HG03432 (cell line): ENCODE measurements around the gene RASSF5.

Experiments used
- ATAC-seq: cut with Tn5 transposase; IDR thresholded peaks from one replicate; pipeline ENCODE4 v1.9.1; 2021; ENCODE audit warnings: mild to moderate bottlenecking, moderate library complexity; ENCODE audit not compliant: unreplicated experiment

The RASSF5 gene

DNA sequence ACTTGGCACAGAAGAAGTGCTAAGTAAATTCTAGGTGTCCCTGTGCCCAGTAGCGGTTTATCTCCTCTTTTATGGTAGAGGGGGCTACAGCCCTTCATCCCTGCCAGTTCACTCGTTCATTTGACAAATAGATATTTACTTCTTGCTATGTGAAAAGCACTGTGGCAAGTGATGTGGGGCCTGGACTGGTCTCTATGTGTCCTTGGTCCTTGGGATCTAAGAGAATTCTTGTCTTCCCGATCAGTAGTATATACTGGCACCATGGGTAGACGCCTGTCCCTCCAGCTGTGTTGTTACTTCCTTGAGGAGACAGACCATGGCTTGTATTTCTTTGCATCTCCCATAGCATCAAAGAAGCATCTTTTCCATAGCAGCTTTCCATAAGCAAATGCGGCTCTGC lies 75.2 kb downstream of the RASSF5 start:
- ATAC-seq: no peak

DNA sequence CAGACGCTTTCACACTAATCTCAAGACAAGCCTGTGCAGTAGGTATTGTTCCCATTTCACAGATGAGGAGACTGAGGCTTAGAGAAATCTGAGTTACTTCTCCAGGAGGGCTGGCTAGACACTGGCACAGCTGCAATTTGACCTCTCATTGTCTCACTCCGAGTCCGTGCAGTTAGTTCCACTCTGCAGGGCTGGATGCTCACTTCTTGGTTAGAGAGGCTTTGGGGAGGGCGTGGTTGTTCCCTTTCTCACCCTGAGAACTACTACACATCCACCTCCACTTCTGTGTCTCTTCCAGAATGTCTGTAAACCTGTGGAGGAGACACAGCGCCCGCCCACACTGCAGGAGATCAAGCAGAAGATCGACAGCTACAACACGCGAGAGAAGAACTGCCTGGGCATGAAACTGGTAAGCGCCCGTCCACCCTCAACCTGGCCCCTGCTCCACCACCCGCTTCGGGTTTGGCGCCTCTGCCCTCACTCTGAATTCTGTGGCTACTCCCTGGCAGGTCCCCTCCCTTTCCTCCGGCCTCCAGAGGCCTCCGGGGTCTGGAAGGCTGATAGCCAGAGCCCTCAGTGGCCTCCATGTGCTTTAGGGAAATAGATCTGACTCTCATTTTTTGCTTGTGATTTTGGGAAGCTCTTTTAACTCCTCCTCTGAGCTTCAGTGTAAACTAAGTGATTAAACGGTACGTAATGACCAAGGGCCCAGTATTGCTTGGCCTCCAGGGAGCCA lies 75.8 kb downstream of the RASSF5 start:
- ATAC-seq: no peak

DNA sequence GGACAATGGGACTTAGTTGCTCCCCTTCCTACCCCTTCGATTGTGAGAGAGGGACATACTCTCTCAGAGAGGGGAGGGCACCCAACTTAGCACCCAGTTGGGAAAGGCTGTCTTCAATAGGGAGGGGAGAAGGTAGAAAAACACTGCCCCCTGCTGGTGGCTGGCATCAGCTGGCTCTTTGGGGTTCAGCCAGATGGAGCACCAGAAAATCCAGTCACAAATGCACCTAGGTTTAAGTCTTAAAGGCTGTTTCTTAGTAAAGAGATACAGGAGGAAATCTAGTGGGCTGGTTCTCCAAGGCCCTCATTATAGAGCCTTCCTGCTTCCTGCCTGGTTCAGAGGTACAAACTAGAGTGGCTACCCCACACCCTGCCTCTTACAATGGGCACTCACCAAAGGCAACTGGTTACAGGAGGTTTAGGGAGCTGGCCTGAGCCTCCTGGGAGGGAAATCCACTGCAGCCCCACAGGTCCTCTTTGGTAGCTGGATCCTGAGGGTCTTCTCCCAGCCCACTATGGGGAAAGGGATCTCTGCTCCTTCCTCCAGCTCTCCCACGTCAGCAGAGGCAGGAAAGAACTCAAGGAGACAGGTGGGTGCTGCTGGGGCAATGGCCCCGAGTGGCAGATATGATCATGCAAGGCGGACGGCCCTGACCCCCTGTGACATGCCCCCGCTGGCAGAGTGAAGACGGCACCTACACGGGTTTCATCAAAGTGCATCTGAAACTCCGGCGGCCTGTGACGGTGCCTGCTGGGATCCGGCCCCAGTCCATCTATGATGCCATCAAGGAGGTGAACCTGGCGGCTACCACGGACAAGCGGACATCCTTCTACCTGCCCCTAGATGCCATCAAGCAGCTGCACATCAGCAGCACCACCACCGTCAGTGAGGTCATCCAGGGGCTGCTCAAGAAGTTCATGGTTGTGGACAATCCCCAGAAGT lies 76.6 kb downstream of the RASSF5 start:
- ATAC-seq: no peak

DNA sequence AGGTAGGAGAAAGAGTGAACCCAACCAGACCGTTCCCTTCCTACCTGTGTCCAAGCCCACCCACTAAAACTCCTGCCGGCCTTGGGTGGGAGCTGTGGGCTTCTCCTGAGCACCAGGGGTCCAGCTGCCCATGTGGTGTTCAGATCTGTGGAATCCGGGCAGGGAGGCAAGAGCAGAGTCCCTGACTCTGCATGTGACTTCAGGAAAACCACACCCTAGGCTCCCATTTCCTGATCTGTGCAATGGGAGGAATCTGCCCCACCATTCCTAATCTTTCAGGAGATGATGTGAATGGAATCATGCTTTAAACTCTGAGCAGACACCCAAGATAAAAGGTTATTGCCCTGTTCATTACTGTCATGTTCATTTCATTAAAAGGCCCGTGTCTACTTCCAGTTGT lies 77.4 kb downstream of the RASSF5 start:
- no peak for ATAC-seq

DNA sequence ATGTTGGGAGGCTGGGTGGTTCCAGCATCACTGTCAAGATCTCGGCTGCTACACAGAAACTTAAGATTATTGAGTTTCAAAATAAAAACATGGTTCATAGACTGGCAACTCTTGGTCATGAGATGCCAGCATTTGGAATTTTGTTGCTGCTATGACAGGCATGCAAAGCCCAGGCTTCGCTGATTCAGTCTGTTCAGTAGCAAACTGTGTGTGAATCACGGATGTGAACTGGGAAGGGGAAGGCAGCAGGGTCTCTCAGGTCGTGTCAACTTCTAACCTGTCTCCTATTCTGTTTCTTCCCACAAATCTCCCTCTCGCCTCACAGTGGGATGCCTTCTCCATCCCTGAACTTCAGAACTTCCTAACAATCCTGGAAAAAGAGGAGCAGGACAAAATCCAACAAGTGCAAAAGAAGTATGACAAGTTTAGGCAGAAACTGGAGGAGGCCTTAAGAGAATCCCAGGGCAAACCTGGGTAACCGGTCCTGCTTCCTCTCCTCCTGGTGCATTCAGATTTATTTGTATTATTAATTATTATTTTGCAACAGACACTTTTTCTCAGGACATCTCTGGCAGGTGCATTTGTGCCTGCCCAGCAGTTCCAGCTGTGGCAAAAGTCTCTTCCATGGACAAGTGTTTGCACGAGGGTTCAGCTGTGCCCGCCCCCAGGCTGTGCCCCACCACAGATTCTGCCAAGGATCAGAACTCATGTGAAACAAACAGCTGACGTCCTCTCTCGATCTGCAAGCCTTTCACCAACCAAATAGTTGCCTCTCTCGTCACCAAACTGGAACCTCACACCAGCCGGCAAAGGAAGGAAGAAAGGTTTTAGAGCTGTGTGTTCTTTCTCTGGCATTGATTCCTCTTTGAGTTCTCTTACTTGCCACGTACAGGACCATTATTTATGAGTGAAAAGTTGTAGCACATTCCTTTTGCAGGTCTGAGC lies 79.4 kb downstream of the RASSF5 start:
- no peak for ATAC-seq

DNA sequence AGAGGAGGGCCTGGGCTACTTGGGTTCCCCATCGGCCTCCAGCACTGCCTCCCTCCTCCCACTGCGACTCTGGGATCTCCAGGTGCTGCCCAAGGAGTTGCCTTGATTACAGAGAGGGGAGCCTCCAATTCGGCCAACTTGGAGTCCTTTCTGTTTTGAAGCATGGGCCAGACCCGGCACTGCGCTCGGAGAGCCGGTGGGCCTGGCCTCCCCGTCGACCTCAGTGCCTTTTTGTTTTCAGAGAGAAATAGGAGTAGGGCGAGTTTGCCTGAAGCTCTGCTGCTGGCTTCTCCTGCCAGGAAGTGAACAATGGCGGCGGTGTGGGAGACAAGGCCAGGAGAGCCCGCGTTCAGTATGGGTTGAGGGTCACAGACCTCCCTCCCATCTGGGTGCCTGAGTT lies 80.6 kb downstream of the RASSF5 start:
- ATAC-seq: no peak

DNA sequence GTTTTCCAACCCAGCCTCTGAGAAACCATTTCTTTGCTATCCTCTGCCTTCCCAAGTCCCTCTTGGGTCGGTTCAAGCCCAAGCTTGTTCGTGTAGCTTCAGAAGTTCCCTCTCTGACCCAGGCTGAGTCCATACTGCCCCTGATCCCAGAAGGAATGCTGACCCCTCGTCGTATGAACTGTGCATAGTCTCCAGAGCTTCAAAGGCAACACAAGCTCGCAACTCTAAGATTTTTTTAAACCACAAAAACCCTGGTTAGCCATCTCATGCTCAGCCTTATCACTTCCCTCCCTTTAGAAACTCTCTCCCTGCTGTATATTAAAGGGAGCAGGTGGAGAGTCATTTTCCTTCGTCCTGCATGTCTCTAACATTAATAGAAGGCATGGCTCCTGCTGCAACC lies 81.2 kb downstream of the RASSF5 start:
- ATAC-seq: no peak

DNA sequence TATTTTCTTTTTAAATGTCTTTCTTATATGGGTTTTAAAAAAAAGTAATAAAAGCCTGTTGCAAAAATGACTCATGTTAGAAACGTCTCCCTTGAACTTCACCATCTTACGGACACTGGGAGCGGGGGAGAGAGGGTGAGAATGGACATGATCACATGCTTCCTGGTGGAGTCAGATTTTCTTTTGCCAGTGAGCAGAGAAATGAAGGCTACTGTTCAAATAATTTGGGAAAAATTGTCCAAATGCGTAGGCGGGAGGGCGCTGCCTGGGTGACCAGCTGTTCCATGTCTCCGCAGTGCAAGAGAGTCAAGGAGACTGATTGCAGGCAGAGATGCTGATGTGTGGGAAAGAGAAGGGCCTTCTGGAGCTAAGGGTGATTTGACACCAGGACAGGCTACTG lies 81.9 kb downstream of the RASSF5 start:
- ATAC-seq: no peak

DNA sequence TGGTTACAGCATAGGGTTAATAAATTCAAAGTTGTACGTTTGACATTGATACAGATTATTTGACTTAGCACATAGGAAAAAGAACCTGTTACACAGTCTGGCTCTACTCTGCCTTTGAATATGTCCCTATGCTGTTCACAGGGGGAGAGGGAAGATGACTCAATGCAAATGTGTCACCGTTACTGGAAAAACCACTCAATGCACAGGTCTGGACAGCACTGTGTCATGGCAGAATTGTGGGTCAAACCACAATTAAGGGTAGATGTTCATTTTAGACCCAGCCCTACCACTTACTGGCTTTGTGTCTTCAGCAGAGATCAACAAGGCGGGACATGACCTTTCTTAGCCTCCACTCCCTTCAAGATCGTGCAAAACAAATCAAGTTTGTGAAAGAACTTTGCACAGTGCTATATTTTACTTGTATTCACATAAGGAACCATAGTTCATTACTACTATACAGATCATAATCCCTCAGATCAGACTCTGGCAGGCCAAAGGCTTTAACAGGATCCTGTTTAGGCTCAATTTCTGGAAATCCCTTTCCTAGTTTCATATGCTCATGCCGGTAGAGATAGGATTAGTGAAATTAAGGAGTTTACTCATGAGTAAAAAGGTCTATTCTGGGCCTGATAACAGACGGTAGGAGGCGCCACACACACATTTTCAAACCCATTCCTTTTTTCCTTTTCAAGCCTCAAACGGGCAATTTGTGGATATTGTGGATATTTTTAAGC lies 82.9 kb downstream of the RASSF5 start:
- no peak for ATAC-seq

DNA sequence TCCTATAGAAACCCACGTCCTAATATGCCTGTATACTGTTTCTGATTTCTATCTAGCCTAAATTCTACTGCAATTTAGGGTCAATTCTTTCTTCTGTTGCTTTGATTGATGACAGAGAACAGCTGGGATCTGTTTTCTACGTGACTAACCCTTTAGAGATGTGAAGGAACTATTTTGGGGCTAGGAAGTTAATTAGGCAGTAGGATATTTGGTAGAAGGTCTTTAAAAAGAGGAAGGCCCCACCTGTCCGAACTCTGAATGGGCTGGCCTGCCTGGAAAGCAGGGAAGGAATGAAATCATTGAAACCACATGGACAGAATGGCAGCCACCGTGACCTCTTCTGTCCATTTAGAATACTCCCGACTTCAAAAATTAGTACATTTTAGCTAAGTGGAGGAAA lies 83.9 kb downstream of the RASSF5 start:
- no peak for ATAC-seq

DNA sequence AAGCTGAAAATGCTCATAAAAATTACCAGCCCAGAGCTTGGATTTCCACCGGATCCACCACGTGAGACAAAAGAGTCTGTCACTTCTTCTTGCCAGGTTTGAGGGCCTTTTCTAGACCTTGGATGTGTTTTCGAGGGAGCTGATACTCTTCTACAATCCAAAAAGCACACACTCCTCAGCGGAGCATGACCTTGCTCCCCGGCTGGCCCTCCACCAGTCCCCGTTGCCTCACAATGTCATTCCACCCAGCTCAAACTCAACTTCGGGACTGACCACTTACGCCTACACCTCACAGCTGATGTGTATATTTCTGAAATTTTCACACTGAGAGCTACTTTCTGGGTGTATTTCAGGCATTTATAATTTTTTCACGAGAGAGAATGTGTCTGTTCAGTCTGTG lies 84.4 kb downstream of the RASSF5 start:
- ATAC-seq: no peak

DNA sequence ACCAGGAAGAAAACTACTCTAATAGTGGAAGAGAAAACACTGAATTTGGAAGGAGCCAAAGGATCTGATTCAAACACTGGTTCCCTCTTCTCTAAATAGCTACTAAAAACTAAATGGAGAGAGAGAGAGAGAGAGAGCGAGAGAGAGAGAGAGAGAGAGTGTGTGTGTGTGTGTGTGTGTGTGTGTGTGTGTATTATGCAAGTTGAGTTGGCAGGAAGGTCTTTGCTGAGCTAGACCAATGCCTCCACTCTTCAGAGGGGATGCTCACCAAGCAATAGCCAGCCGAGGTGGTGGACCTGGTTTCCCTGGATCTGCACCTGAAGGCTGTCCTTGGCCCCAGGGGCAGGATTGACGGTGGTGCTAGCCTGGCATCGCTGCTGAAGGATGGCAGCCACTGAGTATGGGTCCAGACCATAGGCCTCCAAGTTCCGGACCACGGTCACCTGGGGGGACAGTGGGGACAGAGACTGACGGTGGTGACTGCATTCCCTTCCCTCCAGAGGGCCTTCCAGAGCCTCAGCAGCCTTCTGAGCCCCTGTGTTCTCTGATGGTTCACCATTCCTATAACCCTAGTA lies 86.1 kb downstream of the RASSF5 start:
- no peak for ATAC-seq

DNA sequence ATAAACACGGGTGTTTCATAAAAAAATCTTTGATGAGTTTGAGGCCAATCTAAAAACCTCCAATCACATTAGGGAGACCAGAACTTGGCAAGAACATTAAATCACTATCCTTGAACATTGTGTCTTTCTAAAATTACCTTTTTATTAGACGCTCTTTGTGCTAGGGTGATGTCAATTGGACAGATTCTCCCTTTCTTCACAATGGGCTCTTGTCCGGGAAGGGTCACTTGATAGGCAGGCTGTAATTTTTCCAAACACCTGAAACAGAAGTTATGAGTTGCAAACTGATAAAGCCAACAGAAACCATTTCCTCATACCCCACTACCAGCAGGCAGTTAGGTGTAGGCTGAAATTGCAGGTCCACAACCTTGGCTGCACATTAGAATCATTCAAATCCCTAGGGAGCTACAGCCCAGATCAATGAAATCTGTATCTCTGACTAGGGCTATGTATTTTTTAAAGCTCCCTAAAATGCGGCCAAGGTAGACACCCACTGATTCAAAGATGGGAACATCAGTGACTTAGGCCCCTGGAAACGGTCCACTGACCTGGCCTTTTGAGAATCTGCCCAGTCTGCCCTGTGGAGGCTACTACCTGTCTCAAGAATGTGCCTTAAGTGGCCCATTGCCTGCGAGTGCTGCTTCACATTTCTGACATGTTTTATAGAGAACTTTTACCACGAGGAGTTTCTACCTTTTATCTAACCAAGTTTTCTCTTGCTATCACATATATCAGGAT lies 88.4 kb downstream of the RASSF5 start:
- ATAC-seq: no peak

DNA sequence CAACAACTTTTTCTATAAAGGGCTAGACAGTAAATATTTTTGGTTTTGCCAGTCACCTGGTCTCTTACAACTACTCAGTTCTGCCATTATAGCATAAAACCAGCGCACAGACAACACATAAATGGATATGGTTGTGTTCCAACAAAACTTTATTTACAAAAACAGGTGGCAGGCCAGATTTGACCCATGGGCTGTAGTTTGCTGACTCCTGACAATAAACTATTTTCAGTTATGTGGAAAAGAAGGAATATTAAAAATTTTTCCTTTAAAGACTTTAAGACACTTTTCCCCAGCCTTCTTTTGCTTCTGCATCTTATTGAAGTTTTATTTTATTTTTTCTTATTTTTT lies 89.0 kb downstream of the RASSF5 start:
- ATAC-seq: no peak

DNA sequence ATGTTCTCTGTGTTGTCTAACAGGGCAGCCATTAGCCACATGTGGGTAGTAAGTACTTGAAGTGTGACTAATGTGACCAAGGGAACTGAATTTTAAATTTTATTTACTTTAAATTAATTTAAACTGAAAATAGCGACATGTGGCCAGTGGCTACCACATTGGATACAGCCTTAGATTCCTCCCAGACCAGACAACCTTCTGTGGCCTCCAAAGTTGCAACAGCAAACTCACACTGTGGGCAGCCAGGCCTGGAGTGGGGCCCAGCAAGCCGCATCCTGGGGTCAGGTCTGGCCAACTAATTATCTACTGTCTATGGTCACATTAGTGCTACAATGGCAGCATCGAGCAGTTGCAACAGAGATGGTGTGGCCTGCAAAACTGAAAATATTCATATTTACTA lies 93.2 kb downstream of the RASSF5 start:
- ATAC-seq: no peak

DNA sequence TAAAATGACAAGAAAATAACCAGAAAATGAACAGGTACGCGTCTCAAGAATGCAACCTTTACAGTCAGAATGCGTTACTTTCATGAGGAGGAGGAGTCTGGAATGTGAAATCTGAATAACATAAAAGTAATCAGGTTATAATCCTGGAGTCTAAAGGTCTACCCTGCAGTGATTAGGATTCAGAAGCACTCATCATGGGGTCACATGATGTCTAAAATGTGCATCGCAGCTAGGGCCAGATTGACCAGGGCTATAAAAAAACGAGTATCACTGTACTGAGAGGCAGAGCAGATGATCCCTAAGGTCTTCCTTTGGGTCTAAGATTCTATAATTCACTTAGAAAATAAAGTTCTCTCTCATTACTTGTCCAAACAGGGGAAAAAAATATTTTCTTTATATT lies 97.5 kb downstream of the RASSF5 start:
- ATAC-seq: no peak

DNA sequence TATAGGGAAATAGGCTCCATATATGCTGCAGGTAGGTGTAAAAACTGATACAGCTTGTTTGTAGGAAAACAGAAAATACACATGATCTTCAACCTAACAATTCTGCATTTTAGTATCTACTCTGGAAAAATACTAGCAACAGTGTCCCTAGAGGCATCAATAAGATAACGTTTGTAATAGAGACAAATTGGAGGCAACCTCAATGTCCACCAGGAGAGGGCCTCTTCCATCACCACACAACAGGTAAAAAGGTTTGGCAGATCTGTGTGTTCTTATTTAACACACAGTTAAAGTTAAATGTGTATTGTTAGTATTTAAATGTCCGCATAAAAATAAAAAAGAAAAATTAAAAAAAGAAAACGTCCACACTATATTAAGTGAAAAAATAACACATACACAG lies 99.5 kb downstream of the RASSF5 start:
- ATAC-seq: no peak

DNA sequence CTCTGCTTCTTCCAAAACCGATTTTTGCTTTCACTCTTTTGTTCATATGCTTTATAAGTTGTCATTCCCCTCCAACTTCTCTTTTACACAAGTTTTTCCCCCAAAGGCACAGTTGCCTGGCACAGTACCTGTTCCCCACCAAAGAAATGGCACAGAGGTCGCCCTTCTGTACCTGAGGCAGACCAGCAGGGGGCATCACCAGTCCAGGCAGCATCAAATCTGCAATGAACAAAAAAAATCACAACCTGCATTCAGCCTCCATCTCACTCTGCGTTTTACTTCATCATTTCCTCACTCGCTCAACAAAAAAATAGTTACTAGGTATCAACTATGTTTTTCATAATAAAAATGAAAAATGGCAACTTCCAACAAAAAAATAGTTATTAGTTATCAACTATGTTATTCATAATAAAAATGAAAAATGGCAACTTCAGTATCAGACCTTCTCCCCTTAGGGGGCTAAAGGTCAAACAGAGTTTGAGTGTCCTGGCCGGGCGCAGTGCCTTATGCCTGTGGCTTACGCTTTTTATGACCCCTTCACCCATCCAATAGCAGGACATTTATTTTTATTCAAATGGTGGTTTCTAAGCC lies 100.9 kb downstream of the RASSF5 start:
- ATAC-seq: no peak
